Thyroid gland (tissue), 4 donors: Measurements from ENCODE around the gene TOM1L2. TPM values are rescaled to one million over a fixed set of nuclear protein-coding genes. Genes with fewer than 3 reads are reported as not detected.

Experiments
- DNase-seq, 2 donors: peaks; one replicate each; pipeline ENCODE4 v3.0.0-alpha.2; 2019
- H3K27ac ChIP-seq, 3 donors: fragments of 200-600 bp; sonication (generic); 1 replicate in 2 of 3; 2 replicates in 1 of 3; pipeline ENCODE4 v1.5.1; 2016 to 2019; ENCODE audit warnings: mild to moderate bottlenecking in 1 of 3, moderate library complexity in 1 of 3
- H3K27me3 ChIP-seq: fragments of 200-600 bp; sonication (generic); one replicate; pipeline ENCODE4 v1.5.1; 2019
- H3K36me3 ChIP-seq, 2 donors: fragments of 200-600 bp; sonication (generic); one replicate each; pipeline ENCODE4 v1.5.1; 2016 to 2019
- H3K4me1 ChIP-seq, 2 donors: fragments of 200-600 bp; sonication (generic); one replicate each; pipeline ENCODE4 v1.5.1; 2017 to 2019
- H3K4me3 ChIP-seq, 3 donors: fragments of 200-600 bp; sonication (generic); replicated peaks in 1 of 3; 1 replicate in 2 of 3; 2 replicates in 1 of 3; pipeline ENCODE4 v1.5.1; 2016; ENCODE audit warnings: mild to moderate bottlenecking in 1 of 3
- H3K9me3 ChIP-seq: fragments of 200-600 bp; sonication (generic); one replicate; pipeline ENCODE4 v1.5.1; 2017
- POLR2A ChIP-seq, 2 donors: fragments of 450-650 bp; IDR thresholded peaks; one replicate each; pipeline ENCODE4 v1.6.1; 2017; ENCODE audit warnings: antibody characterized with exemption in 2 of 2, mild to moderate bottlenecking in 2 of 2, moderate library complexity in 1 of 2
- WGBS, 2 donors: methylation state at CpG; one replicate each; pipeline ENCODE4 v1.1.5; 2017; 5-methylcytosine and 5-hydroxymethylcytosine counted together
- intact Hi-C: fragments of 100-400 bp; cut with DNase I; formaldehyde crosslinking; loops from one replicate; pipeline ENCODE4 v1.15.1; 2023
- total RNA-seq, 4 donors: library from RNA; depleted of rRNA; stranded (reverse); fragments of >200 nt; gene quantifications; one replicate each; pipeline ENCODE4 v1.2.3, GENCODE V29; 2016
- TF ChIP-seq, protein P1 (sequence below), 6 experiments: fragments of 200-600 bp in 3 of 6; fragments of 450-650 bp in 3 of 6; sonication (generic) in 3 of 6; IDR thresholded peaks; one replicate each; pipeline ENCODE4 v1.5.1; 2016 to 2019; ENCODE audit warnings: antibody characterized with exemption in 6 of 6, mild to moderate bottlenecking in 2 of 6, inconsistent platforms in 1 of 6, moderate library complexity in 1 of 6

Gene TOM1L2
- total RNA-seq, 4 donors from 2014 or later = 138 to 881 (median 257) TPM

DNA sequence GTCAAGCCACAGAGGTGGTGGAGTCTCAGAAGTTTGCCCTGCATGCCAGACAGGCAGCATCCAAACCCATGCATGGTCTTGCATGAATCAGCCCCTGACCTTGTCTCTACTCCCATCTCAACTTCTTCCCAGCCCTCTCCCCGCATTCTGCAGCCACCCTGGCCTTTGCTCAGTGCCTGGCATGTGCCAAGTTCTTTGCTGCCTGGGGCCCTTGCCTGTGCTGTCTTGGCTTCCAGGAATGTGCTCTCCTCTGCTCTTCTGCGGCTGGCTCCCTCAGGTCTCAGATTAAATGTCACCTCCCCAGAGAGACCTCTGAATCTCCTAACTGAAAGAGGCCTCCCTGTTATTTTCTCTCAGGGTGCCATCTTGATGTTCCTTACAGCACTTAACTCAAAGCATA, 18.1 kb upstream of the TOM1L2 start:
- Histone ChIP-seq H3K27ac (no peak overlapping the region), H3K9me3 (no peaks in the 10 kb centered on the region), H3K4me3 (no peak overlapping the region), H3K27me3 (no peaks in the 10 kb centered on the region), H3K36me3 (no peaks in the 10 kb centered on the region), H3K4me1 (no peaks in the 10 kb centered on the region)
- no peak for DNase-seq
- no peak for TF ChIP-seq POLR2A (IDR thresholded peaks at IDR 0.05)
- TF ChIP-seq, protein P1, sequence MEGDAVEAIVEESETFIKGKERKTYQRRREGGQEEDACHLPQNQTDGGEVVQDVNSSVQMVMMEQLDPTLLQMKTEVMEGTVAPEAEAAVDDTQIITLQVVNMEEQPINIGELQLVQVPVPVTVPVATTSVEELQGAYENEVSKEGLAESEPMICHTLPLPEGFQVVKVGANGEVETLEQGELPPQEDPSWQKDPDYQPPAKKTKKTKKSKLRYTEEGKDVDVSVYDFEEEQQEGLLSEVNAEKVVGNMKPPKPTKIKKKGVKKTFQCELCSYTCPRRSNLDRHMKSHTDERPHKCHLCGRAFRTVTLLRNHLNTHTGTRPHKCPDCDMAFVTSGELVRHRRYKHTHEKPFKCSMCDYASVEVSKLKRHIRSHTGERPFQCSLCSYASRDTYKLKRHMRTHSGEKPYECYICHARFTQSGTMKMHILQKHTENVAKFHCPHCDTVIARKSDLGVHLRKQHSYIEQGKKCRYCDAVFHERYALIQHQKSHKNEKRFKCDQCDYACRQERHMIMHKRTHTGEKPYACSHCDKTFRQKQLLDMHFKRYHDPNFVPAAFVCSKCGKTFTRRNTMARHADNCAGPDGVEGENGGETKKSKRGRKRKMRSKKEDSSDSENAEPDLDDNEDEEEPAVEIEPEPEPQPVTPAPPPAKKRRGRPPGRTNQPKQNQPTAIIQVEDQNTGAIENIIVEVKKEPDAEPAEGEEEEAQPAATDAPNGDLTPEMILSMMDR (IDR thresholded peaks at IDR 0.05) = no peak
- WGBS, 2 donors = 83 to 94% methylated on average over 2 of the region's 2 CpGs
- intact Hi-C loops = loop anchor here (10.0 kb wide), 1 partner anchor 65 kb away; no protein-coding TSS in a partner anchor

GRCh38 chr17:17989618-17990017, 17.4 kb upstream of the TOM1L2 start:
- WGBS, 2 donors = 91 to 93% methylated on average over 10 of the region's 10 CpGs
- no peaks in the 10 kb centered on the region for H3K27me3 ChIP-seq
- H3K4me1 ChIP-seq = no peaks in the 10 kb centered on the region
- no peak for TF ChIP-seq POLR2A (IDR thresholded peaks at IDR 0.05)
- TF ChIP-seq, protein P1 (IDR thresholded peaks at IDR 0.05) = no peak
- no peak for DNase-seq
- no peak overlapping the region for H3K27ac ChIP-seq
- no peak overlapping the region for H3K4me3 ChIP-seq
- no peaks in the 10 kb centered on the region for H3K9me3 ChIP-seq
- no peaks in the 10 kb centered on the region for H3K36me3 ChIP-seq
- intact Hi-C loops = loop anchor here (10.0 kb wide), 1 partner anchor 65 kb away; no protein-coding TSS in a partner anchor

GRCh38 chr17:17989081-17989480, 16.9 kb upstream of the TOM1L2 start:
- no peaks in the 10 kb centered on the region for H3K36me3 ChIP-seq
- 93 to 95% methylated on average over 9 of the region's 9 CpGs for WGBS, 2 donors
- no peak for TF ChIP-seq POLR2A (IDR thresholded peaks at IDR 0.05)
- TF ChIP-seq, protein P1 (IDR thresholded peaks at IDR 0.05) = no peak
- no peak for DNase-seq
- no peaks in the 10 kb centered on the region for H3K27me3 ChIP-seq
- intact Hi-C loops = no loop called here
- H3K4me3 ChIP-seq = no peak overlapping the region
- no peaks in the 10 kb centered on the region for H3K9me3 ChIP-seq
- no peak overlapping the region for H3K27ac ChIP-seq
- no peaks in the 10 kb centered on the region for H3K4me1 ChIP-seq

DNA sequence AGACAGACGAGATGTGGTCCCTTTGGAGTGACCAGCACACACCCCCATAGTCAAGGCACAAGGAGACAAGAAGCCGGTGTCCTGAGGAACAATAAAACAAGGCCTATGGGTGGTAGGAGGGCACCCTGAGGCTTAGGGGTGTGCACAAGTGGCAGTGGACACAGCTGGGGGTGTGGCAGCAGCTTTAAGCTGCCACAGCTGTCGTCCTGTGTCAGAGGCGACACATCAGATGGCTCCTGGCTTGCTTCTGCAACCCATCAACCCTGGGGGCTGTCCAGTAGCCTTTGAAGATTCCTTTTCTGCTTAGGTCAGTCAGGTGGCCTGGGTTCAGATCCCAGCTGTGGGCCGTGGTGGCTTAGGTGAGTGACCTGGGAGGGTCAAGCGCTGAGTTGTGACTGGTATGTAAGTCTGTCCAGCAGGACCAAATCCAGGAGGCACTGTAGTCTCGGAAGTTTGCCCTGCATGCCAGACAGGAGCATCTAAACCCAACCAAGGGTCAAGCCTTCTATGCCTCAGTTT, 16.3 kb upstream of the TOM1L2 start:
- TF ChIP-seq, protein P1 (IDR thresholded peaks at IDR 0.05) = no peak
- TF ChIP-seq POLR2A (IDR thresholded peaks at IDR 0.05) = no peak
- 90% methylated on average over 4 to 6 of the region's 7 CpGs for WGBS, 2 donors
- no peaks in the 10 kb centered on the region for H3K27me3 ChIP-seq
- intact Hi-C loops = no loop called here
- no peak overlapping the region for H3K4me3 ChIP-seq
- no peaks in the 10 kb centered on the region for H3K9me3 ChIP-seq
- no peaks in the 10 kb centered on the region for H3K36me3 ChIP-seq
- H3K27ac ChIP-seq = no peak overlapping the region
- DNase-seq = no peak
- no peaks in the 10 kb centered on the region for H3K4me1 ChIP-seq

- TF ChIP-seq, protein P1 (IDR thresholded peaks at IDR 0.05) = no peak
- no peak for TF ChIP-seq POLR2A (IDR thresholded peaks at IDR 0.05)
- no peaks in the 10 kb centered on the region for H3K4me1 ChIP-seq
- no peak overlapping the region for H3K4me3 ChIP-seq
- no peak overlapping the region for H3K27ac ChIP-seq
- H3K27me3 ChIP-seq = no peaks in the 10 kb centered on the region
- 77 to 78% methylated on average over 13 of the region's 14 CpGs for WGBS, 2 donors
- H3K36me3 ChIP-seq = no peaks in the 10 kb centered on the region
- no peak for DNase-seq
- intact Hi-C loops = no loop called here
- no peaks in the 10 kb centered on the region for H3K9me3 ChIP-seq
These were observed 15.7 kb upstream of the TOM1L2 start for GRCh38 chr17:17987901-17988300.
